AG09319 (cell line): ENCODE data around the gene SPOCD1.

Experiments
- DNase-seq: peaks from one replicate; pipeline ENCODE4 v3.0.0-alpha.2; 2010; ENCODE audit warnings: low read depth; ENCODE audit errors: extremely low read depth
- TF ChIP-seq, protein P1 (sequence below): IDR thresholded peaks from 2 replicates; pipeline ENCODE4 v1.5.1; 2011; ENCODE audit warnings: low read depth, mild to moderate bottlenecking, inconsistent platforms, low read length, moderate library complexity

Gene SPOCD1

DNA sequence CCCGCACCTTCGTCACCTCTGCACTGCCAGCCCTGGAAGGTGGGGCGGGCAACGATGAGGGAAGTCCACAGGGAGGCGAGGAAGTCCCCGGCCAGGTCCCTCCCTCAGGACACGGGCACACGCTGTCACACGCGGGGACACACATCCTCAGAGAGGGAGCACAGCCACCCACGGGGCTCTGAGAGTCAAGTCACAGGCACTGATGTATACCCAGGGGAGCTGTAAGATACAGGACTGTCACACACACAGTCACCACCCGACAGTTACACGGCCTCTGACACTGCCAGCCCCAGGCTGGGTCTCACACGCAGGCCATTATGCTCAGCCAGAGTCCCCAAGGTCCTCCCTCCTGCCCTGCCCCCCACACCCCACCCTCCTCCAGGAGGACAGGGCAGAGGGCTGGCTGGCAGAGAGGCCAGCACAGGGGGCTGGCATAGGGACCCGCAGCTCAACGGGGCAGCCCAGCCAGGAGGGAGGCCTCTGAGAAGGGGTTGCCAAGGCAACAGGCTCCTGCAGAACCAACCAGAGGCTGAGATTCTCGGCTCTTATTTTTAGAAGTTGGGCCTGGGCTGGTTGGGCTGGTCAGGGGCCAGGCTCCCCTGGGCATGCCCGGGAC, 34.0 kb downstream of the SPOCD1 start:
- DNase-seq: no peak
- TF ChIP-seq, protein P1, sequence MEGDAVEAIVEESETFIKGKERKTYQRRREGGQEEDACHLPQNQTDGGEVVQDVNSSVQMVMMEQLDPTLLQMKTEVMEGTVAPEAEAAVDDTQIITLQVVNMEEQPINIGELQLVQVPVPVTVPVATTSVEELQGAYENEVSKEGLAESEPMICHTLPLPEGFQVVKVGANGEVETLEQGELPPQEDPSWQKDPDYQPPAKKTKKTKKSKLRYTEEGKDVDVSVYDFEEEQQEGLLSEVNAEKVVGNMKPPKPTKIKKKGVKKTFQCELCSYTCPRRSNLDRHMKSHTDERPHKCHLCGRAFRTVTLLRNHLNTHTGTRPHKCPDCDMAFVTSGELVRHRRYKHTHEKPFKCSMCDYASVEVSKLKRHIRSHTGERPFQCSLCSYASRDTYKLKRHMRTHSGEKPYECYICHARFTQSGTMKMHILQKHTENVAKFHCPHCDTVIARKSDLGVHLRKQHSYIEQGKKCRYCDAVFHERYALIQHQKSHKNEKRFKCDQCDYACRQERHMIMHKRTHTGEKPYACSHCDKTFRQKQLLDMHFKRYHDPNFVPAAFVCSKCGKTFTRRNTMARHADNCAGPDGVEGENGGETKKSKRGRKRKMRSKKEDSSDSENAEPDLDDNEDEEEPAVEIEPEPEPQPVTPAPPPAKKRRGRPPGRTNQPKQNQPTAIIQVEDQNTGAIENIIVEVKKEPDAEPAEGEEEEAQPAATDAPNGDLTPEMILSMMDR: no peak

DNA sequence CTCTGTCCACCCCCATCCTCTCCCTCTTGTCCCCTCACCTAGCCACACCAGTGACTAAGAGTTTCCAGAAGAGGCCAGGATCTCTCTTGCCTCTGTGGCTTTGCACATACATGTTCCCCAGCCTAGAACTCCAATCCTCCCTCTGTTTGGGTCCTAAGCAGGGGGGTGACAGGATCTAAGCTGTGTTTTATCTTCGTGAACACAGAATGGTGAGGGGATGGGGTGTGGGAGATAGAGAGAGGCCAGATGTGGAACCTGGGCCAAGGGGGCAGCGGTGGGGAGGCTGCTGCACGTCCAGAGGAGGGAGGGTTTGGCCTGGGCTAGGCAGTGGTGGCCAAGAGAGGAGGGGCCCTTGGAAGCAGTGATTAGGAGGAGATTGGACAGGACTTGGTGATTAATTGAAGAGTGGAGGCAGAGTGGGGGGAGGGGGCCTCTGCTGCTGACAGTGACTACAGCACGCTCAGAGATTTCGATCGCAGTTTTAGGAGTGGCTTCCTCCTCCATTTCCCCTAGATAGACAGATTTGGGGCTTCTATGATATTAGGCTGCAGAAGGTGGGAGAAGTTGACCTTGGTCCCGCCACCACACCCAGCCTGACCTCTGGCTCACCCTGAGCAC, 34.6 kb downstream of the SPOCD1 start:
- TF ChIP-seq, protein P1: no peak
- no peak for DNase-seq

DNA sequence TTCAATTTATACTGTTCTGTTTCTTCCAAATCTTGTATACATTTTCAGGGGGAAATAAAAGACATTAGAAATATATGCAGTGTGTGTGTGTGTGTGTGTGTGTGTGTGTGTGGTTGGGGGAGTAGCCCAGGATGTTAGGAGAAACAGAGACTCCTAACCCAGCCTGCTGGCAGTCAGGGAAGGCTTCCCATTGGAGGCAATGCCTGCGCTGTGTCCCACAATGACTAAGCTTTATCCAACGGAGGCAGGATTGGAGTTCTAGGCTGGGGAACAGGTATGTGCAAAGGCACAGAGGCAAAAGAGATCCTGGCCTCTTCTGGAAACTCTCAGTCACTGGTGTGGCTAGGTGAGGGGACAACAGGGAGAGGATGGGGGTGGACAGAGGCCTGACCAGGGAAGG, 35.2 kb downstream of the SPOCD1 start:
- no peak for DNase-seq
- TF ChIP-seq, protein P1: no peak

DNA sequence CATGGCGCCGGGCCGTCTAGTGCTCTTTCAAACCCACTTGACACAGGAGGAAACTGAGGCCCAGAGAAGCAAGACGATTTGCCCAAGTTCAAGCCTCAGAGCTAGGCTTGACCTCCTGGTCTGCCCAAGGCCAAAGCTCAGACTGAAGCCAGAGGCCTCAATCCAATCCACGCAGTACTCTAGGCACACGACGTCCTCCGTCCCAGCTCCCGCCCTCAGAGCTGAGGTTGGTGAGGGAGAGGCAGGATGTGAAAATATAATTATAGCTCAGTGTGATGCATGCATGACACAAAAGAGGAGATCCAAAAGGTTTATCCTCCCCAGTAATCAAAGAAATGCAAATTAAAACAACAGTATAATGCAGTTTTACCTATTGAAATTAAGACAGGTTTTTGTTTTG, 36.1 kb downstream of the SPOCD1 start:
- DNase-seq: no peak
- TF ChIP-seq, protein P1: no peak

DNA sequence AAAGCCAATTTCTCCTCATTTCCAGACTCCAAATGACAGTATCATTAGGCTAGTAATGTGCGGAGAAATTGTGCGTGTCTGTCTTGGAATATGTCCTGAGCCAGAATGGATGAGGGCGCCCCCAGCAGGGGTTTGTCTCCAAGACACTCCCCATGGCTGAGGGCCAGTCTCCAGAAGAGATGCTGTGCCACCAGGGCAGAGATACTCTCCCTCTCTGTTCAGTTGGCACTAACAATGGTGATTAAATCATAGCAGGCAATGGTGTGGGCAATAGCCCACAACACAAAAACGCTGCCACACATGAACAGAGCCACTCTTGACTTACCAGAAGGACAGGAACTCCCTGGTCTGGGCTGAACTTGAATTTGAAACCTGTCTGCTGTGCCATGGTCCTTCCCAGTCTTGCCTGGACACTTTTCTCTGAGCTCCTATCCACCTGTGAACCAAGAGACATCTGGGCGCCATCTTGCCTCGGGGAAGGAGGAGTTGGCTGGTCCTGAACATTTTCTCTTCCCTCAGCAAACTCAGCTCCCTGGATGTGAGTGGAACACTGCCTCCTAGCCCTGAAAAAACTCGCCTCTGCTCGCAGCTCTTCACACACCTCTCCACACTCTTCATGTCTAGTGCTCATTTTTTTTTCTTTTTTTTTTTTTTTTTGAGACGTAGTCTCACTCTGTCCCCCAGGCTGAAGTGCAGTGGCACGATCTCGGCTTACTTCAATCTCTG, 36.9 kb downstream of the SPOCD1 start:
- no peak for DNase-seq
- TF ChIP-seq, protein P1: no peak

DNA sequence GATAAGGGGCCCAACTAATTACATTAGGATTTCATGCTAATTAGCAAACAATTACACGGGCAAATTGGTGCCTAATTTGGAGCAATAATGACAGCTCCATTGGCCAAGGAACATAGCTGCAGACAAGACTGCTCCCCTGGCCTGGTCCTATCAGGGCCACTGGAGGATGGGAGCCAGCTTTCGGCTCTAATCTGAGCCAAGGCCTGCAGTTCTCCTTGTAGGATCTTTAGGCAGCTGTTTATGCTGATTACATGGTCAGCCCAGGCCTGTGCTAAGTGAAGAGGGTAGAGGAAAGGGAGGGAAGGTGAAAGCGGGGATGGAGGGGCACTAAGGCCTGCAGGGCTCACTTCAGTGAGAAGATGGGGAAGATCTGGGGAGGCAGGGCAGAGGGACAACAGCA, 39.3 kb downstream of the SPOCD1 start:
- TF ChIP-seq, protein P1: no peak
- no peak for DNase-seq

DNA sequence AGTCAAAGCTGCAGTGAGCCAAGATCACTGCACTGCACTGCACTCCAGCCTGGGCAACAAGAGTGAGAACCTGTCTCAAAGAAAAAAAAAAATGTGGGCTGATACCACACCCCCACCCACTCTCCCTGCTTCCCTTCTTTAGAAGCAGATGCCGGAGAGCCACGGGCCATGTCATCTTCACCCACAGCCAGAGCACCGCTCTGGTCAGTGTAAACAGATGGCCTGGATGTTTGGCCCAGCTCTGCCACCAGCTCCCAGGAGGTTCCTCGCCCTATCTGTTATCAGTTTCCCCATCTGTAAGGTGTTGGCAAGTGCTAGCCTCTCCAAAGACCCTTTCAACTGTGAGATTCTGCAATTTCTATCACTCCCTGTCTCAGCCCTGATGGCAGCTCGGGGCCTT, 39.8 kb downstream of the SPOCD1 start:
- TF ChIP-seq, protein P1: no peak
- no peak for DNase-seq
